ENCODE data around the gene CD163.

The CD163 gene

DNA sequence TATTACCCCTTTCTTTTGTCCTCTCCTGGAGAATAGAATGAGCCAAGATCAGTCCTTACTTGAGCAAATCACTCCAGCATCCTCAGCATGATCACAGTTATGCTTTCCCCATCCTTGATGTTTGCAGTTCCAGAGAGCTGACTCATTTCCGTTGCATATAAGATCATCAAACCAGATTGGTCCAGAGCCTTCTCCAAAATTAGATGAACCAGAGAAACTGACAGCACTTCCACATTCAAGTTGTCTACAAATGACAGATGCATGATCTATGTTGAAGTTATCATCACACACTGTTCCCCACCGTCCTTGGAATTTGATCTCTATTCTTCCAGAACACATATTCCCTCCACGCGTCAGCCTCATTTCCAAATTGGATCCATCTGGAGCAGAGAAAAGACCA lies 4.8 kb downstream of the CD163 start:
- TF ChIP-seq TCF12 (IDR thresholded peaks at IDR 0.05; ENCODE audit: low read depth) (no peak), CEBPB (IDR thresholded peaks at IDR 0.05) (no peak), TAF1 (IDR thresholded peaks at IDR 0.05; ENCODE audit: low read depth) (no peak), ZBTB7A (IDR thresholded peaks at IDR 0.05; ENCODE audit: low read depth) (no peak), YY1 (IDR thresholded peaks at IDR 0.05; ENCODE audit: low read depth) (no peak), RAD21 (IDR thresholded peaks at IDR 0.05; ENCODE audit: low read depth) (no peak), NFIC (IDR thresholded peaks at IDR 0.05) (no peak), EP300 (IDR thresholded peaks at IDR 0.05; ENCODE audit: borderline replicate concordance) (no peak), CREB1 (IDR thresholded peaks at IDR 0.05; ENCODE audit: low read depth) (no peak), FOXM1 (IDR thresholded peaks at IDR 0.05; ENCODE audit: borderline replicate concordance, low read depth) (no peak), EGR1 (IDR thresholded peaks at IDR 0.05) (no peak), TEAD4 (IDR thresholded peaks at IDR 0.05) (no peak)
- TF ChIP-seq, protein P1, sequence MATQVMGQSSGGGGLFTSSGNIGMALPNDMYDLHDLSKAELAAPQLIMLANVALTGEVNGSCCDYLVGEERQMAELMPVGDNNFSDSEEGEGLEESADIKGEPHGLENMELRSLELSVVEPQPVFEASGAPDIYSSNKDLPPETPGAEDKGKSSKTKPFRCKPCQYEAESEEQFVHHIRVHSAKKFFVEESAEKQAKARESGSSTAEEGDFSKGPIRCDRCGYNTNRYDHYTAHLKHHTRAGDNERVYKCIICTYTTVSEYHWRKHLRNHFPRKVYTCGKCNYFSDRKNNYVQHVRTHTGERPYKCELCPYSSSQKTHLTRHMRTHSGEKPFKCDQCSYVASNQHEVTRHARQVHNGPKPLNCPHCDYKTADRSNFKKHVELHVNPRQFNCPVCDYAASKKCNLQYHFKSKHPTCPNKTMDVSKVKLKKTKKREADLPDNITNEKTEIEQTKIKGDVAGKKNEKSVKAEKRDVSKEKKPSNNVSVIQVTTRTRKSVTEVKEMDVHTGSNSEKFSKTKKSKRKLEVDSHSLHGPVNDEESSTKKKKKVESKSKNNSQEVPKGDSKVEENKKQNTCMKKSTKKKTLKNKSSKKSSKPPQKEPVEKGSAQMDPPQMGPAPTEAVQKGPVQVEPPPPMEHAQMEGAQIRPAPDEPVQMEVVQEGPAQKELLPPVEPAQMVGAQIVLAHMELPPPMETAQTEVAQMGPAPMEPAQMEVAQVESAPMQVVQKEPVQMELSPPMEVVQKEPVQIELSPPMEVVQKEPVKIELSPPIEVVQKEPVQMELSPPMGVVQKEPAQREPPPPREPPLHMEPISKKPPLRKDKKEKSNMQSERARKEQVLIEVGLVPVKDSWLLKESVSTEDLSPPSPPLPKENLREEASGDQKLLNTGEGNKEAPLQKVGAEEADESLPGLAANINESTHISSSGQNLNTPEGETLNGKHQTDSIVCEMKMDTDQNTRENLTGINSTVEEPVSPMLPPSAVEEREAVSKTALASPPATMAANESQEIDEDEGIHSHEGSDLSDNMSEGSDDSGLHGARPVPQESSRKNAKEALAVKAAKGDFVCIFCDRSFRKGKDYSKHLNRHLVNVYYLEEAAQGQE (IDR thresholded peaks at IDR 0.05; ENCODE audit: low read depth), result no peak
- TF ChIP-seq, protein P2, sequence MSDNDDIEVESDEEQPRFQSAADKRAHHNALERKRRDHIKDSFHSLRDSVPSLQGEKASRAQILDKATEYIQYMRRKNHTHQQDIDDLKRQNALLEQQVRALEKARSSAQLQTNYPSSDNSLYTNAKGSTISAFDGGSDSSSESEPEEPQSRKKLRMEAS (IDR thresholded peaks at IDR 0.05), result no peak
- TF ChIP-seq, protein P3, sequence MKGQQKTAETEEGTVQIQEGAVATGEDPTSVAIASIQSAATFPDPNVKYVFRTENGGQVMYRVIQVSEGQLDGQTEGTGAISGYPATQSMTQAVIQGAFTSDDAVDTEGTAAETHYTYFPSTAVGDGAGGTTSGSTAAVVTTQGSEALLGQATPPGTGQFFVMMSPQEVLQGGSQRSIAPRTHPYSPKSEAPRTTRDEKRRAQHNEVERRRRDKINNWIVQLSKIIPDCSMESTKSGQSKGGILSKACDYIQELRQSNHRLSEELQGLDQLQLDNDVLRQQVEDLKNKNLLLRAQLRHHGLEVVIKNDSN (IDR thresholded peaks at IDR 0.05), result no peak

DNA sequence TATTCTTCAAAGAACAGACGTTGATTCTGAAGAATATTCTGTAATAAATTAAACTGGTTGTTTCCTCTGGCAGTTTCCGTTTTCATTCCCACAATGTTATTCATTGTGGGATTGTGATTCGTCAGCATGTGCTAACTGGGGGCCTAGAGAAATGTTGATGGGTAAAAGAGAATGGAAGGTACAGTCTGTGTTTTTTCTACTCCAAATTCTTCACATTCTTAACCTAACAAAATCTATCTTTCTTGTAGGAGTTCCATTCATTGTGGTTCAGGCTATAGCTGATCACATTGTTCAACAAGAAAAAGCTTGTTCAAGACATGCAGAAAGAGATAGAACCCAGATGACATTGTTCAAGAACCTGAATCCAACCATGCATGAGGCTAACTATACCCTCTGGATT lies 5.9 kb downstream of the CD163 start:
- TF ChIP-seq CREB1 (IDR thresholded peaks at IDR 0.05; ENCODE audit: low read depth) (no peak), CEBPB (IDR thresholded peaks at IDR 0.05) (no peak), TCF12 (IDR thresholded peaks at IDR 0.05; ENCODE audit: low read depth) (no peak), RAD21 (IDR thresholded peaks at IDR 0.05; ENCODE audit: low read depth) (no peak), FOXM1 (IDR thresholded peaks at IDR 0.05; ENCODE audit: borderline replicate concordance, low read depth) (no peak), TEAD4 (IDR thresholded peaks at IDR 0.05) (no peak), NFIC (IDR thresholded peaks at IDR 0.05) (no peak), EP300 (IDR thresholded peaks at IDR 0.05; ENCODE audit: borderline replicate concordance) (no peak), TAF1 (IDR thresholded peaks at IDR 0.05; ENCODE audit: low read depth) (no peak), YY1 (IDR thresholded peaks at IDR 0.05; ENCODE audit: low read depth) (no peak)
- TF ChIP-seq, protein P1 (IDR thresholded peaks at IDR 0.05; ENCODE audit: low read depth), result no peak
- TF ChIP-seq, protein P3 (IDR thresholded peaks at IDR 0.05), result no peak

DNA sequence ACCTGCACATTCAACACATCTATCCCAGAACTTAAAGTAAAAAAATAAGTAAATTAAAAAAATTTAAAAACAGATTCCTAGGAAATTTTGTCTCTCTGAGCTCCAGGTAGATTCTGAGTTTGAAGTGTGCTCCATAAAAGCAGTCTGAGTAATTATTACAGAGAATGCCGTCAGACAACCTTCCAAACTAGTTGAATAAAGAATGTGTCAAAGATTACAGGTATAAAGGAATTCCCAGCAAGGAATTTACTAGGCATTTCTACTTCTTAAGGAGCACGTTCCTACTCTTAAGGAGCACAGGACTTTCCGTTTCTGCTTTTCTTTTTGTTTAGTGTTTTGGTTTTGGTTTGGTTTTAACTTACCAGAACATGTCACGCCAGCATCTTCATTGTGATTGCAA lies 7.1 kb downstream of the CD163 start:
- no peak for TF ChIP-seq CREB1 (IDR thresholded peaks at IDR 0.05; ENCODE audit: low read depth)
- TF ChIP-seq, protein P3 (IDR thresholded peaks at IDR 0.05), result no peak
- no peak for TF ChIP-seq YY1 (IDR thresholded peaks at IDR 0.05; ENCODE audit: low read depth)
- TF ChIP-seq, protein P2 (IDR thresholded peaks at IDR 0.05), result no peak
- no peak for TF ChIP-seq FOXM1 (IDR thresholded peaks at IDR 0.05; ENCODE audit: borderline replicate concordance, low read depth)
- TF ChIP-seq RAD21 (IDR thresholded peaks at IDR 0.05; ENCODE audit: low read depth), result no peak
- TF ChIP-seq TCF12 (IDR thresholded peaks at IDR 0.05; ENCODE audit: low read depth), result no peak
- TF ChIP-seq TAF1 (IDR thresholded peaks at IDR 0.05; ENCODE audit: low read depth), result no peak
- TF ChIP-seq NFIC (IDR thresholded peaks at IDR 0.05), result no peak
- TF ChIP-seq ZBTB7A (IDR thresholded peaks at IDR 0.05; ENCODE audit: low read depth), result no peak
- no peak for TF ChIP-seq EP300 (IDR thresholded peaks at IDR 0.05; ENCODE audit: borderline replicate concordance)
- no peak for TF ChIP-seq EGR1 (IDR thresholded peaks at IDR 0.05)
- no peak for TF ChIP-seq CEBPB (IDR thresholded peaks at IDR 0.05)
- TF ChIP-seq, protein P1 (IDR thresholded peaks at IDR 0.05; ENCODE audit: low read depth), result no peak
- no peak for TF ChIP-seq TEAD4 (IDR thresholded peaks at IDR 0.05)

DNA sequence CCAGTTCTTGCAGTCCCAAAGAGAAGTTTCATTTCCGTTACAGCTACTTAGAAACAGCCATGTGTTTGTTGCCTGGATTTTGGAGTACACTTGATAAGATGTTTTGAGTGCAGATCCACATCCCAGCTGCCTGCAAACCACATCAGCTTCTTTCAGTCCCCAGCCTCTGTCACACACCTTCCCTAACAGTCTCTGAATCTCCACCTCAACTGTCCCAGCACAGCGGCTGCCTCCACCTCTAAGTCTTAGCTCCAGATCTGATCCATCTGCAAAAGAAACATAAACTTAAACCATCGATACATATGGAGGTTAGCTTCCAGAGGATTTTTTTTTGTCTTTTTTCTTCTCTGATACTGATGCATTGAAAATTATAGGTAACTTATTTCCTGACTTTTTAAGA lies 8.4 kb downstream of the CD163 start:
- TF ChIP-seq, protein P1 (IDR thresholded peaks at IDR 0.05; ENCODE audit: low read depth), result no peak
- TF ChIP-seq EGR1 (IDR thresholded peaks at IDR 0.05) (no peak), RAD21 (IDR thresholded peaks at IDR 0.05; ENCODE audit: low read depth) (no peak), TCF12 (IDR thresholded peaks at IDR 0.05; ENCODE audit: low read depth) (no peak), TAF1 (IDR thresholded peaks at IDR 0.05; ENCODE audit: low read depth) (no peak), FOXM1 (IDR thresholded peaks at IDR 0.05; ENCODE audit: borderline replicate concordance, low read depth) (no peak), CREB1 (IDR thresholded peaks at IDR 0.05; ENCODE audit: low read depth) (no peak), TEAD4 (IDR thresholded peaks at IDR 0.05) (no peak), CEBPB (IDR thresholded peaks at IDR 0.05) (no peak), ZBTB7A (IDR thresholded peaks at IDR 0.05; ENCODE audit: low read depth) (no peak)
- TF ChIP-seq, protein P3 (IDR thresholded peaks at IDR 0.05), result no peak
- TF ChIP-seq, protein P2 (IDR thresholded peaks at IDR 0.05), result no peak
